ENCODE results near the gene AP5Z1.

AP5Z1 gene

DNA sequence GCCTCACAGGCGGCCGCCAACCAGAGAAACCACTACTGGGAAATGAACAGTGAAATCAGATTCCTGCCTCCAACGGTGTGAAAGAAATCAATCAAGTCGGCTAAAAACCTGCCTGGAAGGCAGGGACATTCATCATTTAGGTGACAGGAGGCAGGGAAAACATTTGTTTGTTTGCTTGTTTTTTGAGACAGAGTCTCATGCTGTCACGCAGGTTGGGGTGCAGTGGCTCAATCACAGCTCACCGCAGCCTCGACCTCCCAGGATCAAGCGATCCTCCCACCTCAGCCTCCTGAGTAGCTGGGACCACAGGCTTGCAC, 30.5 kb downstream of the AP5Z1 start:
- no peak for DNase-seq

DNA sequence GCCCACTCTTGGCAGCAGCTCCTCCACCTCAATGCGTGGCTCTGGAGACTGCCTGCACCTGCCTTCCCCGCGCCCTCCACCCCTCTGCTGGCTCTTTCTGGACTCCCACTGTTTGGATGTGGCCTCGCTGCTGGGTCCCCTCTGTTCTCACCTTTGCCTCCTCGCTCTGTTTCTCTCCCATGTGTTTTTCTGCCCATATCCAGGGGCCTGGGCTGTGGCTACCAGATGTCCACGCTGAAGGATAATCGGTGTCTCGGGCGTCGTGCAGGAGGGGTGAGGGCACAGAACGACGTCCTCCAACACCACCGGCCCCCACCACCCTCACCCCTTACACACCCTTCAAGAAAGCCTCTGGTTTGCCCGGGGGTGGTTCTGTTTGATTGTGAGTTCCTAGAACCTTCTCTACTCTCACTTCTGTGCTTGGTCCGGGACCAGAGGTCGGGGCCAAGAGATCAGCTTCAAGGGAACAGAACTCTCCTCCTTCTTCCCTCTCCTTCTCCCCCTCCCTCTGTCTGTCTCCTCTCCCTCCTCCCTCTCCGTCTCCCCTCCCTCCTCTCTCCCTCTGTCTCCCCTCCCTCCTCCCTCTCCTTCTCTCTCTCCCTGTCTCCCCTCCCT, 31.7 kb downstream of the AP5Z1 start:
- DNase-seq = no peak

DNA sequence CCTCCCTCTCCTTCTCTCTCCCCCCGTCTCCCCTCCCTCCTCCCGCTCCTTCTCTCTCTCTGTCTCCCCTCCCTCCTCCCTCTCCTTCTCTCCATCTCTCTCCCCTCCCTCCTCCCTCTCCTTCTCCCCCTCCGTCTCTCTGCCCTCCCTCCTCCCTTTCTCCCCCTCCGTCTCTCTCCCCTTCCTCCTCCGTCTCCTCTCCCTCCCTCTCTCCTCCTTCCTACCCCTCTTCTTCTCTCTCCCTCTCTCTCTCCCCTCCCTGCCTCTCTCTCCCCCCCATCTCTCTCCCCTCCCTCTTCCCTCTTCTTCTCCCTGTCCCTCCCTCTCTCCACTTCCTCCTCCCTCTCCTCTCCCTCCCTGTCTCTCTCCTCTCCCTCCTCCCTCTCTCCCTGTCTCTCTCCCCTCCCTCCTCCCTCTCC, 32.2 kb downstream of the AP5Z1 start:
- DNase-seq = no peak

DNA sequence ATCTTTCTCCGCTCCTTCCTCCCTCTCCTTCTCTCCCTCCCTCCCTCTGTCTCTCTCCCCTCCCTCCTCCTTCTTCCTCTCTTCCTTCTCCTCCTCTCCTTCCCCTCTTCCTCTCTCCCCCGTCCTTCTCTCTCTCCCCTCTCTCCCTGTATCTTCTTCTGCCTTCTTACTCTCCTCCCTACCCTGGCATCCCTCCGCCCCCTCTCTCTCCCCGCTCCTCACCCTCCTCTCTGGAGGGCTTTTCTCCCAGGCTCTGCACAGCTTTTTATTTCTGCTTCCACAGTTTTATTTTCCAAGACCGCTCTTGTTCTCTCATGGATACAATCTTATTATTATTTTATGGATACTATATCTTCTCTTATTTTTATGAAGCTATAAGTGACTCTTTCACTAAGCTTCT, 32.6 kb downstream of the AP5Z1 start:
- DNase-seq = no peak

DNA sequence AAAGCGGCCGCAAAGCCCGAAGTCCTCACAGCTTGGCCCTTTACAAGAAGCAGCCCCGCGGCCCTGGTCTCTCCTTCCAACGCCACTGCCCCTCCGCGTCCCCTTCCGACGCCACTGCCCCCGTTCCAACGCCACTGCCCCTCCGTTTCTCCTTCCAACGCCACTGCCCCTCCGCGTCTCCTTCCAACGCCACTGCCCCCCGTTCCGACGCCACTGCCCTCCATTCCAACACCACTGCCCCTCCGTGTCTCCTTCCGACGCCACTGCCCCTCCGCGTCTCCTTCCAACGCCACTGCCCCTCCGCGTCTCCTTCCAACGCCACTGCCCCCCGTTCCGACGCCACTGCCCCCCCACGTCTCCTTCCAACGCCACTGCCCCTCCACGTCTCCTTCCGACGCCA, 33.1 kb downstream of the AP5Z1 start:
- DNase-seq = no peak

DNA sequence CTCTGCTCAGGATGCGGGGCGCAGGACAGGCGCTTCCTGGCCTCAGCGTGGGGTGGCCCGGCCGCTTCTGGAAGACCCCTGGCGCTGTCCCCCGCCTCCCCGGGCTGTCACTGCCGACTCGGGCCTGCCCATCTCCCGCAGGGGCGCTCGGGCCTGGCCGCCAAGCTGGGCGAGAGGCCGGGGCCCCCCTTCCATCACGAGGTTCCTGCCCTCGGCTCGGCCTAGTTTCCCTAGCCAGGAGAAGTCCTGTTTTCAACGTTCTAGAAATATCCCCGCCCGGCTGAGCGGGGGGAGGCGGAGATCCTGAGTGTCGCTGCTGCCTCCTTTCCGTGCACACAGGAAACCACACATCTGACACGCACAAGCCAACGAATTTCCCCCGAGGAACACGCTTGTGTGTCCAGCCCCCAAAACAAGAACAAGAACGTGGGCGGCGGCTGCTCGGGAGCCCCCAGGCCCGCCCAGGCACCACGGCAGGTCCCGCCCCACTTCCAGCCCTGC, 33.7 kb downstream of the AP5Z1 start:
- peak; percentile 37 for DNase-seq

DNA sequence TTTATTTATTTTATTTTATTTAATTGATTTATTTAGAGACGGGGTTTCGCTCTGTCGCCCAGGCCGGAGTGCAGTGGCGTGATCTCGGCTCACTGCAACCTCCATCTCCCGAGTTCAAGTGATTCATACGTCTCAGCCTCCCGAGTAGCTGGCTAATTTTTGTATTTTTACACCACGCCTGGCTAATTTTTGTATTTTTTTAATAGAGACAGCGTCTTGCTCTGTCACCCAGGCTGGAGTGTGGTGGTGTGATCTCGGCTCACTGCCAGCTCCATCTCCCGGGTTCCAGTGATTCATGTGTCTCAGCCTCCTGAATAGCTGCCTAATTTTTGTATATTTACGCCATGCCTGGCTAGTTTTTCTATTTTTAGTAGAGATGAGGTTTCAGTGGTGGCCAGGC, 34.2 kb downstream of the AP5Z1 start:
- no peak for DNase-seq

DNA sequence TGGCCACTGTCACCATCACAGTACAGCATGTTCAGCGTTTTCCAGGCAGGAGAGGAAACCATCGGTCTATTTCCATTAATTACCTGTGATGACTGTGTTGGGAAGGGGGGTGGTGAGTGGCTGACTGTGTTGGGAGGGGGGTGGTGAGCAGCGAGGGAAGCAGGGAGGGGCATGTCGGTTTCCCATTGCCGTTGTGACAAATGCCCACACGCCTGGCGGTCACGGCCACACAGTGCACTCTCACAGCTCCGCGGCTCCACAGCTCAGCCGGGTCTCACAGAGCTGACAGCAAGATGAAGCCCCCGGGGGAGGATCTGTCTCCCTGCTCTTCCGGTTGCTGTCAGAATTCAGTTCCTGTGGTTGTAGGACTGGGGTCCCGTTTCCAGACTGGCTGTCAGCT, 39.0 kb downstream of the AP5Z1 start:
- DNase-seq = no peak

DNA sequence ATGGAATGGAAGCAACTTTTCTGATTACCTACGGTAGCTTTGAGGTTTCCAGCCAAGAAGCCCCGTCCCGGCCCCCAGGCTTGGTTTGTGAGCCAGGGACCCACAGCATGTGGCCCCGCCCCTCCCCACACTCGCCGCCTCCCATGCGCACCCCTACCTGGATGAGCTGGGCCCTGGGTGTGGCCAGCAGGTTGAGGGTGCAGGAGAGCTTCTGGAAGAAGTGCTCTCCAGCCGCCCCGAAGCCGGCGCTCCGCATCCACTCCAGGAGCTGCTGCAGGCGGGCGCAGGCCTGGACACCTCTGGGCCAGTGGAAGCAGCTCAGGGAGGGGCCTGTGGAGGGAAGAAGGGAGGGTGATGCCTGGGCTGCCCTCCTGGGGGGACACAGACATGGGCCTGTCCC, 39.7 kb downstream of the AP5Z1 start:
- no peak for DNase-seq

DNA sequence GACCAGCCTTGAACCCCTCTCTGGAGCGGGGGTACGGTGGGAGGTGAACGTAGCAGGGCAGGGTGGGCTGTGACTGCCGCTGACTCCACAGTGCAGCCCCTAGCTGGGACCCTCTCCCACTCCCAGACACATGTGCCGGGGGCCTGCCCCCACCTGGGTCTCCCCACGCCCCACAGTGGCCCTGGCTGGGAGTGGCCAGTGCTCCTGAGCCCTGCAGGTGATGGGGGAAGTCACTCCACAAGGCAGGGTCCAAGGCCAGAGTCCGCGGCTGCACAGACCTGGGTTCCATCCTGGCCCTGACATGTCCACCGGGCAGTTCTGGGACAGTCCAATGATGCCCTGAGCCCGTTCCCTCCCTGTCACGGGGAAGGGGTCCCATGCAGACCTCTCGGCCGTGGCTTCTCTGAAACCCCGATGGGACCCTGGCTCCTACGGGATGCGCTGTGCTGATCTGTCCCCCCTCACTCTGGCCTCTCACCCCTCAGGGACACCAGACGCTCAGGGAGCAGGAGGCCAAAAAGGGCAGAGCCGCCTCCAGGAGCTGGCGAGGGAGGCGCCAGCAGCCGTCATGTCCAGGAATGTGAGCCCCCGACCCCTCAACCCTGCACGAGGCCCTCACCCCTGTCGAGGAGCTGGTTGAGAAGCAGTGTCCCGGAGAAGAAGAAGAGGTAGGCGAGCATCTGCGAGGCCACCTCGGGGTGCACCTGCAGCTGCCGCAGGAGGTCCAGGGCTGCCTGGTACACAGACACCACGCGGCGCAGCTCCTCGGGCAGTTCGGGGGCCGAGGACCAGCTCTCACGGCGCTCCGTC, 40.4 kb downstream of the AP5Z1 start:
- DNase-seq = no peak

DNA sequence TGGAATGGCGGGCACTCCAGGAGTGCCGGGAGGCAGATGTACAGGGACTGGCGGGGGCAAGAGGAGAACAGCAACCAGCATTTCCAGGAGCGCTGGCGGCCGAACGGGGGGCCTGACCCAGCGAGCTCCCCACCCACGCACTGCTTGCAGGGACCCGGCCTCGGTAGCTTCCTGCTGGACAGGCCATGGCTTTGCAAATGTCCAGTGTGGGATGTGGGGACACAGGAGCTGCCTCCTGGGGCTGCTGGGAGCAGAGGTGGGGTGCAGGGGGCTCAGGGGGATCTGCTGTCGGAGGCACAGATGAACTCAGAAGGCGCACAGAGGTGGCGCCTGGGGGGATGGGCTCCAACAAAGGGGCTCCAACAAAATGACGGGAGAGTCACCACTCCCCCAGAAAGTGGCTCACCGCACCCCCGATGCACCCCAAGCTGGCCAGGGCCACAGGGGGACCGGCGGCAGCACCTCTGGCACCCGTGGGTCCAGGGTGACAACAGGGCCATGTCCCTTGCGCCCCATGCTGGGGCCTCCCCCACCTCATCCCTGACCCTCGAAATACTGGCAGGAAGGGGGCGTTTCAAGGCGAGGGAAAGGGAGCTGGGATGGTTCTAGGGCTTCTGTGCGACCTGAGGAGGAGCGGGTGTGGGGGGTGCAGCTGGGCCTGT, 41.1 kb downstream of the AP5Z1 start:
- no peak for DNase-seq

DNA sequence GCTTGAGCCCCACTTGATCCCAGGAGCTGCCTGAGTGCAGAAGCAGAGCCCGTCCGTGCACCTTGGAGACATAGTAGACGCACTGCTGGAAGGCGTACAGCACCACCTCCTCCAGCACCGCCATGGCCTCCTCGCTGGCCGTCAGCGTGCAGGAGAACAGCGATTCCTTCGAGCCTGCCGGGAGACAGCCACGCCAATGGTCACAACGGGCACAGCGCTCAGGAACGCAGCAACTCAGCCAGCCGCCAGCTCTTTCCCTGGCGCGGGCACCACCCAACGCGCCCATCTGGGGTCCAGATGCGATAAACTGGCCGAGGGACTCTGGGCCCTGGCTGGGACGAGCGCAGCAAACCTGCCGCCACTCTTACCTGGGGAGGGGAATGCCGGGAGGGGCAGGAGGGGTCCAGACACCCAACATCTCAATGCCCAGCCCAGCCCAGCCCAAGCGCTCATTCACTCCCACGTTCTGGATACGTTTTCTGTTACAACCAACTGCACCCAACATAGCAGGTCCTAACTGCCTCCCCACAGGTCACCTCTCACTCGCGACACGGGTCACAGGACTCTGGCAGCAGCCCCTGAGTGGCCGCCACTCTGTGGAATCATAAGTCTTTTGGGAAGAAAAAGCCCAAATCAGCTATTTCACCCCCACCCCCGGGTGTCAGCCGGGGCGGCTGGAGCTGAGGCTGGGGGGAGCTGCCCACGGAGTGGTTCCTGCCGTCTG, 41.9 kb downstream of the AP5Z1 start:
- no peak for DNase-seq

DNA sequence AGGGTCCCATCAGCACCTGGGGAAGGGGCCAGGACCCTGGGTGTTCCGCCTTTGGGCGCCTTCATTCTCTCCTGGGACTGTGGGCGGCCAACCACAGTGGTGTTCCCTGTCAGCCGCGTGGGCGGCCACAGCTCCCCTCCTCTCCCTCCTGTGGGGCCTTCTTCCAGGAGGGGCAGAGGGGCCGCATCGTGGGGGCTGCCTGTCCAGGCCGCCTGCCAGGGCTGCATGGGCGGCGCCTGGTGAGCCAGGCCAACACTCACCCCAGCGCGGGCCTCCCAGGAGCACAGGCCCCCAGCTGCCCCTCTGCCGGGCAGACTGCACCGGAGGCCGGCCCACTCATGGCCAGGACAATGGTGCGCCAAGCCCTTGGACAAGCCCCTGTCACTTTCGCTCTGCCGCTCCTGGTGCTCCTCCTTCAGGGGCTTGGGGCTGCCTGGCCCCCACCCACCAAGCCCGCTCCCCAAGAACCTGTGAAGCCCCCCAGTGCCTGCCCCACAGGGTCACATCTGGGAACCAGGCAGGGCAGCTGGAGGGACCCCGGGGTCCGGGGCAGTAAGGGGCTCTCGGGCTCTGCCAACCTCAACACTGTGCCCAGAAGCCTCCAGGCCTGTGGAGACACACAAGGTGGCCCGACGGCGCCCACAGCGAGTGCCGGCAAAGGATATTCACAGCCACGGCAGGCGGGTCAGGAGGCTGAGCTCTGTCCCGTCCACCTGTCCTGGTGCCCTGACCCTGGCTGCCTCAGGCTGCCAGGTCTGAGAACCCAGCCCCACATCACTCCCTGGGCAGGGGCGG, 42.8 kb downstream of the AP5Z1 start:
- no peak for DNase-seq

DNA sequence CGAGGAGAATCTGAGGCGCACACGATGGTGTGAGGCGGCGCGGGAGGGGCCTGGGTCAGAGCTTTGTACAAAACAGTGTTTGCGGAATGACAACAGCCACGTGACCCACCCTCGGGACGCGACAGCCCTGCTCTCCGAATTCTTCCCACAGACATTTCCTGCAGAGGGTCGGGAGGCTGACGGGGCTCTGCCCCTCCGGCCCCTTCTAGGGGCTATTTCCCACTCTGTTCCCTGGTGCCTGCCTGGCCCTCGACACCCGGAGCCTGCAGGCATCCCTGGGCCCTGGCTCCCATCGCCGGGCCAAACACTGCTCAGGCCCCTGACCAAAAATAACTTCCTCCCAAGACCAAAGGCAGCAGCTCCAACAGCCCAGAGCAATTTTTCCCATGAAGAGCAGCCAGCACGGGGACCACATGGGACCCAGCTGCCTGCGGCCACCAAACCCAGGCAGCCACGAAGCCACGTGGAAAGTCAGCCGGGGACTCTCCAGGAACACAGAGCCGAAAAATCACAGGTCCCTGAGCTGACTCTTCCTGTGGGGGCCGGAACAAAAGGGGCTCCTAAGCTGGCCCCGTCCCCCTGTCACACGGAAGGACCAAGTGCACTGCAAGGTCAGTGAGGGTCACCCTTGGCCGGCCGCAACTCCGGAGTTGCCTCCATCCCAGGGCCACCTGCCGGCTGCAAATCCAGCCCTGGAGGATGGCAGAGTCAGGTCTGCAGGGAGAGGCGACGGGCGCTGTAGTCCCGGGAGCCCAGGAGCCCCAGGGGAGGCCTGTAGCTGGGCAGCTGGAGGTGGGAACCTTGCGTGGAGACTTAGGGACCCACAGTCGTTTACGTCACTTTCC, 44.4 kb downstream of the AP5Z1 start:
- DNase-seq = no peak

DNA sequence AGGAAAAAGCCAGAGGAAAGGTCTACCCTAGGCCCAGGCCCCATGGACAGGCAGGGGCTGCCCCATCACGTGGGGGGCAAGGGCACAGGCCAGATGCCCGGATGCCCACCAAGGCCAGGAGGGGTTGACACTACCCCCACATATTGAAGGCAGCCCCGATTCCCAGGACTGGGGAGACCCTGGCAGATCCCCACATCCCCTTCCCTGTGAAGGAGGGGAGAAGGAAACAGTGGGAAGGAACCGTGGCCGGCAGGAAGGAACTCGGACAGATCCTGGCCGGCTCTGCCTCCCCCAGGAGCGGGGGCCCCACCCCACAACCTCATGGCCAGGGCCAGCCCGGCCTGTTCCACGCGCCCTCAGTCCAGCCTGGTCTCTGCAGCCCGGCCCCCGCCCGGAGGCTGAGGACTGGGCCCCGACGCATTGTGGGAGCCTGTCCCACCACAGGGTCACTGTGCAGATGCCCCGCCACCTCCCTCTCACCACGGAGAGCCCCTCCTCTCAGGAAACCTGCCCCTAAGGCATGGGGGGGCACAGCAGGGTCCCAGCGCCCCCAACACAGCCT, 45.1 kb downstream of the AP5Z1 start:
- DNase-seq = no peak

DNA sequence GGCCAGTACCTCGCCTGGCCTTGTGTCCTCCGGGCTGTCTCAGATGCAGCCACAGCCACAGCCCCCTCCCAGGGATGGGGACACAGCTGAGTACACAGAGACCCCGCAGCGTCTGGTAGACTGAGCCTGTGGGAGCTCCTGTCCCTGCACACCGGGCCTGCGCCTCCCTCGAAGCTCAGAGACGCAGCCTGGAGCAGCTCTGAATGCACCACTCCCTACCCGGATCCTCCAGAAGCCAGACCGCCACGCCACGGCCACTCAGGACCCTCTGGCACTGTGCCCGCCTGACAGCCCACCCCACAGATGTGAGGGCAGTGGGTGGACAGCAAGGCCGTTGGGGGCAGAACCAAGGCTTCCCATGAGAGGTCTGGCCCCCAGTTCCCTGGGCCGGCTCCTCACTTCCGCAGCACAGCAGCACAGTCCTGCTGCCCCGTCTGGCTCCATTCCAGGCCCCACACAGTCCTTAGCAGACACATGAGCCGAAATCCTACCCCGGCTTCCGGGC, 45.6 kb downstream of the AP5Z1 start:
- no peak for DNase-seq

DNA sequence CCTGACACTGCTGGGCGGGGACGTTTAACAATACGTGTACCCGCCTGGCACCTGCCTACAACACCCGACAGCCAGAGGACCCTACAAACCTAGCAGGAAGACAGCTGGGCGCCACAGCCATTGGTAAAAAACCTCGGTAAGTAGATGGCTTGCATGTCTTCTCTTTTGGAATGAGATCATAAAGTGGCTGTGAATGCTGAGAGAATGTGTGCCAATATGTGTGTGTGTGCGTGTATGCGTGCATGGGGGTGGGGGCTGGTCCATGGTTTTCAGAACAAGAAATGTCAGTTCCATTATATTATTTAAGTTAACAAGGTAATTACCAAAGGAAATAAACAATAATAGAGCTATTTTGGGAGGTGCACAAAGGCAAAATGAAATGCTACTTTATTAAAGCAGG, 47.3 kb downstream of the AP5Z1 start:
- DNase-seq = no peak

DNA sequence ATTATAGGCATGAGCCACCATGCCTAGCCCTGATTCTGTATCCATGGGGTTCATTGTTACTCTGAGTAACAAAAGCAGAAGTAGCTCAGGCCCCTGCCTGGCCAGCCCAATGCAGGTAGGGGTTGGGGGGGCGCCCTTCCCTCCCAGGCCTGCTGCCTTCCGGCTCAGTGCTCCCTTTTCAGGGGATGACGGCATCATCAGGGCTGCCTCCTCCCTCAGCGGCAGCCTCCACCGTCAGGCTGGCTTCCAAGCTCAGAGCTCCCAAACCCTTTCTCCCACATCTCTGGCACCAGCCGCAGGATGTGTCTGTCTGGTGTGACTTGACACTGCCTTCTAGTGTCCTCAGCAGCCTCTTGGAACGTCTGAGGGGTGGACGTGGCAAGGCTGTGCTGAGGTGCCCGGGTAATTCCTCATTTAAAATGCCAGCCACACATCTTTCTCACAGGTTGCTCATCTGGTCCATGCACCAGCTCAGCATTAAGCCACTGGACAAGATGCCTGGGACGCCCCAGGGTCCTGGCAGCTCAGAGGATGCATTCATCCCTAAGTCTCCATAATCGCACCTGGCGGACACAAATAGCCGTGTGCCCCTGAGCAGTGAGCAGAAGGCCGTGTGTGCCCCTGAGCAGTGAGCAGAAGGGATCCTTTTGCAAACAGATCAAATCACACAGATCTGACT, 48.2 kb downstream of the AP5Z1 start:
- no peak for DNase-seq

DNA sequence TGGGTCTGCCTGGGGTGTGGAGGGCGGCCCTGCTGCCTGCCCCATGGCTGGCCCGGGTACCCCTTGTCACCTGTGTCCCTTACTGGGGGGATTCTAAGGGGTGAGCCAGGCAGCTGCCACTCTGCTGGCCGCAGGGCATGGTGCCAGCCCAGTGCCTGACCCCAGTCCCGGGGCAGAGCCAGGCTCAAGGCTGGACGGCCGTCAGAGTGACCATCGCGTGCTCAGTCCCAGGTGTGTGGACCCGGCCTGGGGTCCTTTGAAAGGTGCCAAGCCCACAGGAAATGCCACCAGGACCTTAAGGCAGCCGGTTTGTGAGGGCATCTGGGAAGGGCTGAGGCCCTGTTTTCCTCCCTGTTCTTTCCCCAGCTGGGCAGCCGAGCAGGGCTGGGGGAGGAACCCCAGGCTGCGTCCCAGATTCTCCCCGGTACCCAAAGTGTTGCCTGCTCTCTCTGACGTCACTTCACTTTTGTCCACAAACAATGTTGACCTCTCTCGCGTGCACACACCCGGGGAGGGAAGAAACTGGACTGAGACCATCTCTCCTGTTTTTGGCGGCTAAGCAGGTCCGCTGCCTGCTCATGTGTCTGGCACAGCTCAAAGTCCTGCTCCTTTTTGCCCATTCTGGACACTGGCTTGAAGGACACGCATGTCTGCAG, 48.8 kb downstream of the AP5Z1 start:
- no peak for DNase-seq

DNA sequence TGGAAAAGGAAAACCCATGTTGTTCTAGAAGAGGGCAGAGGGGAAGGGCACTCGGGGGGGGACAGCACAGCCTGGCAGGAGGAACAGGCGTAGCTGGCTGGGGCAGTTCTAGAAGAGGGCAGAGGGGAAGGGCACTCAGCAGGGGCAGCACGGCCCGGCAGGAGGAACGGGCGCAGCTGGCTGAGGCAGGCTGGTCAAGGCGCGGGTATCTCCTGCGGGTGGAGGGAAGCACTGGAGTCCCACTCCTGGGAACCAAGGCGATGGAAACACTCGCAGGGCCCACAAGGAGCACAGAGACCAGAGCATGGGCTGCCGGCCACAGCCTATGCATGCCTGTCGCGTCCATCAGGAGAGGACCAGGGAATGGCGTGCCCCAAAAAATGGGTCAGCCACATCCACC, 49.7 kb downstream of the AP5Z1 start:
- DNase-seq = no peak

All from stimulated activated CD4-positive, alpha-beta T cell treated with anti-CD3 and anti-CD28 coated beads, Interleukin-4, amount 100 ng/mL, for 24 hours (primary cell).